GM12874 (cell line): ENCODE measurements around the gene ZKSCAN2.

ENCODE experiments used
- TF ChIP-seq, protein P1 (sequence below): IDR thresholded peaks from 2 replicates; pipeline ENCODE4 v1.5.1; 2011; ENCODE audit warnings: low read depth, mild to moderate bottlenecking, control low read depth, low read length, moderate library complexity; ENCODE audit not compliant: insufficient read depth

Gene ZKSCAN2

DNA sequence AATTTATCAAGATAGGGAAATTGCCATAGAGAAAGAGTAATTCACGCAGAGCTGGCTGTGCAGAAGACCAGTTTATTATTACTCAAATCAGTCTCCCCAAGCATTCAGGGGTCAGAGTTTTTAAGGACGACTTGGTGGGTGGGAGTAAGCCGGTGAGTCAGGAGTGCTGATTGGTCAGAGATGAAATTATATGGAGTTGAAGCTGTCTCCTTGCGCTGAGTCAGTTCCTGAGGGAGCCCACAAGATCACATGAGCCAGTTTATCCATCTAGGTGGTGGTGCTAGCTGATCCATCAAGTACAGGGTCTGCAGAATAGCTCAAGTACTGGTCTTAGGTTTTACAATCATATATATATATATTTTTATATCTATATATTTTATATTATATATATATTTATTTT lies 46.9 kb downstream of the ZKSCAN2 start:
- TF ChIP-seq, protein P1, sequence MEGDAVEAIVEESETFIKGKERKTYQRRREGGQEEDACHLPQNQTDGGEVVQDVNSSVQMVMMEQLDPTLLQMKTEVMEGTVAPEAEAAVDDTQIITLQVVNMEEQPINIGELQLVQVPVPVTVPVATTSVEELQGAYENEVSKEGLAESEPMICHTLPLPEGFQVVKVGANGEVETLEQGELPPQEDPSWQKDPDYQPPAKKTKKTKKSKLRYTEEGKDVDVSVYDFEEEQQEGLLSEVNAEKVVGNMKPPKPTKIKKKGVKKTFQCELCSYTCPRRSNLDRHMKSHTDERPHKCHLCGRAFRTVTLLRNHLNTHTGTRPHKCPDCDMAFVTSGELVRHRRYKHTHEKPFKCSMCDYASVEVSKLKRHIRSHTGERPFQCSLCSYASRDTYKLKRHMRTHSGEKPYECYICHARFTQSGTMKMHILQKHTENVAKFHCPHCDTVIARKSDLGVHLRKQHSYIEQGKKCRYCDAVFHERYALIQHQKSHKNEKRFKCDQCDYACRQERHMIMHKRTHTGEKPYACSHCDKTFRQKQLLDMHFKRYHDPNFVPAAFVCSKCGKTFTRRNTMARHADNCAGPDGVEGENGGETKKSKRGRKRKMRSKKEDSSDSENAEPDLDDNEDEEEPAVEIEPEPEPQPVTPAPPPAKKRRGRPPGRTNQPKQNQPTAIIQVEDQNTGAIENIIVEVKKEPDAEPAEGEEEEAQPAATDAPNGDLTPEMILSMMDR: no peak

DNA sequence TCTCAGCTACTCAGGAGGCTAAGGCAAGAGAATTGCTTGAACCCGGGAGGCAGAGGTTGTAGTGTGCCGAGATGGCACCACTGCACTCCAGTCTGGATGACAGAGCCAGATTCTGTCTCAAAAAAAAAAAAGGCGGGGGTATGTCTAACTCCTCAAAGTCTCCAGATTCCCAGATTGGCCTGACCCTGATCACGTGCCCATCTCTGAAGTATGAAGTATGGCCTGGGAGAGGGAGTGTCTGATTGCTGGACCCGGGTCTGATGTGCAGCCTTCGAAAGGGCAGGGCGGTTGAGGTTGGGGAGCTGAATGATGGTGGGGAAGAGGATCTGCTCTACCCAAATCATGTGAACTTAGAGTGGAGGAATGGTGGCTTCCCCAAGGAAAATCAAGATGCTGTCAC lies 58.2 kb downstream of the ZKSCAN2 start:
- TF ChIP-seq, protein P1: no peak

DNA sequence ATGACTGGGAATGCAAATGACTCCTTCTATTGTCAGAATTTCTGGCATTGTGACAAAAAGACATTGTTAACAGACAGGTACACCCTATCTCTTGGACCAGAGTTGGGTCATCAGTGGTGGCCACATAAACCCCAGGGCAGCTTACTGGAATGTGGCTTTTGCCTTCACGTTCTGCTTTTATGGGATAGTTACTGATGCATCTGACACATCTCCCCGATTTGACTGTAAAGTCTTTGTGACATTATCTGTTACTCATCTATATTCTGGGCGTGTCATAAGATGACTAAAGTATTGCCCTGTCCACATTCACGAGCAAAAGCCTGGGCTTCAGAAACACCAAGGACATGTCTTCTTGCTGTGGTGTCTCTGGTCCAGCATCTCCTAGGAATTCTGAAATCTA lies 59.6 kb downstream of the ZKSCAN2 start:
- TF ChIP-seq, protein P1: no peak

DNA sequence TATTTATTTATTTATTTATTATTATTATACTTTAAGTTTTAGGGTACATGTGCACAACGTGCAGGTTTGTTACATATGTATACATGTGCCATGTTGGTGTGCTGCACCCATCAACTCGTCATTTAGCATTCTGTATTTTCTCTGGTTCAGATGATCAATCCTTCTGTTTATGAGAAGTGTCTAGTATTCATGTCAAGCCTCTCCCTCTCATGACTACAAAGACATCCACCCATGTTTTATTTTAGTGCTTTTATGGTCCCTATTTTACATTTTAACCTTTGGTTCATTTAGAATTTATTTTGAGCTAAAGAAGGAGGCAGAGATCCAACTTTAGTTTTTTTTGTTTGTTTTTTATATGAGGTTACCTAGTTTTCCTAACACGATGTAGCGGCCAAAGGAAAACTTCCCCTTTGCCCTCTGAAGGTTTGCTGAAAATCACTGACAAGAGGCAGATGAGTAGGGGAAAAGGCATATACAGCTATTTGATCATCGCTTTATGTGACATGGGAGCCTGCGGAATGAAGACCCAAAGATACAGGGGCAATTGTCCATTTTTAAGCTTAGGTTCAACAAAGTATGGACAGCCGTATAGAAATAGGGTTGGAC lies 63.3 kb downstream of the ZKSCAN2 start:
- TF ChIP-seq, protein P1: no peak

DNA sequence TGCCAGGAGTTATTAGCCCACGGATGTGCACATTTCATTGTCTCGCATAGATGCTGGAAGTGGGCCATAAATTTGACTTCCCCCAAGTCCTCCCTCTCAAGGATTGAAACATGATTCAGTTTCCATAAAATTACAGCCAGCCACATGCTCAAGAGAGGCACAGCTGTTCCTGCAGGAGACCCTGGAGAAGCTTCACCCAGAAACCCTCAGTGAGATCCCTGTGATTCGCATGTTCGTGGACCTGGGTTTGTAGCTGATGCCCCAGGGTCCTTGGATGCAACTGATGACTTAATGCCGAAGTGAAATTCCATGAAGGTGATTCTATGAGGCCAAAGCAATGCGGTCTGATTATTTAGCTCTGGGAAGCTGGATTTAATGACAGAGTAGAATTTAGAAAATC lies 65.5 kb downstream of the ZKSCAN2 start:
- TF ChIP-seq, protein P1: no peak

DNA sequence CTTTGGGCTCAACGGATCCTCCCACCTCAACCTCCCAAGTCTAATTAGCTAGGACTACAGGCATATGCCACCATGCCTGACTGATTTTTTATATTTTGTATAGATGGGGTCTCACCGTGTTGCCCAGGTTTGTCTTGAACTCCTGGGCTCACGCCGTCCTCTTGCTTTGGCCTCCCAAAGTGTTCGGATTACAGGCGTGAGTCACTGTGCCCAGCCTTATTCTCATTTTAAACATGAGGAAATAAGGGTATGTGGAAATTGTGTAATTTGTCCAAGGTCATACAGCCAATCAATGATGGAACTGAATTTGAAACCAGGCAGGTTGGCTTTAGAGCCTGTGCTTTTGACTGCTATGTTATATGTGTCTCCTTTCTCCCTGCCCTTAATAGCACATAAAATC lies 68.3 kb downstream of the ZKSCAN2 start:
- TF ChIP-seq, protein P1: no peak

DNA sequence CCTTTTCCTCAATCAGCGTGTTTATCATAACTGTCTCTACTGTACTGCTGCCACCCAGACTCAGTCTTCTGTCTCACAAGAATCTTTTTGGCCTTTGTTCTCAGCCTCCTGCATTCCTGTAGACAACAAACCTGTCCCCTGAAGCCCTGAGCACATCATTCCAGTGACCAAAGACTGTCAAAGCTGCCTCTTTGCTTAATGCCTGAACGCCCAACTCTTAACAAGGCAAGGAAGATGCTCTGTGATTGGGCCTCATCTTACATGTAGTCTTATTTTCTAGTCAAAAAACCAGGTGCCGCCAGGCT lies 70.2 kb downstream of the ZKSCAN2 start:
- TF ChIP-seq, protein P1: no peak
